Right lobe of liver (tissue), 6 donors: ENCODE data around the gene VAV2. TPM values are rescaled to one million over a fixed set of nuclear protein-coding genes. Genes with fewer than 3 reads are reported as not detected.

ENCODE experiments used
- ATAC-seq, 4 donors: fragments of 200-7000 bp; cut with Tn5 transposase; one replicate each; pipeline ENCODE4 v1.9.1; 2020; ENCODE audit warnings: mild to moderate bottlenecking in 4 of 4, moderate library complexity in 4 of 4
- DNase-seq, 3 donors: peaks; one replicate each; pipeline ENCODE4 v3.0.0-alpha.2; 2020
- H3K27ac ChIP-seq, 3 donors: fragments of 200-600 bp; one replicate each; pipeline ENCODE4 v1.8.0; 2022
- H3K27me3 ChIP-seq, 2 donors: fragments of 200-600 bp; one replicate each; pipeline ENCODE4 v1.8.0; 2022
- H3K36me3 ChIP-seq, 4 donors: fragments of 200-600 bp; sonication (generic) in 1 of 4; one replicate each; pipeline versions ENCODE4 v1.5.1 to v1.8.0; 2017 to 2022; ENCODE audit warnings: control low read depth in 1 of 4
- H3K4me1 ChIP-seq, 4 donors: fragments of 200-600 bp; sonication (generic) in 1 of 4; one replicate each; pipeline versions ENCODE4 v1.5.1 to v1.8.0; 2017 to 2022; ENCODE audit warnings: control low read depth in 1 of 4
- H3K4me3 ChIP-seq, 3 donors: fragments of 200-600 bp; one replicate each; pipeline ENCODE4 v1.8.0; 2022
- H3K9me3 ChIP-seq, 4 donors: fragments of 200-600 bp; sonication (generic) in 1 of 4; one replicate each; pipeline versions ENCODE4 v1.5.1 to v1.8.0; 2017 to 2022; ENCODE audit warnings: control low read depth in 1 of 4
- POLR2A ChIP-seq: fragments of 450-650 bp; IDR thresholded peaks from one replicate; pipeline ENCODE4 v1.6.1; 2017; ENCODE audit warnings: antibody characterized with exemption, mild to moderate bottlenecking
- WGBS: methylation state at CpG from one replicate; pipeline ENCODE4 v1.1.6; 2018; ENCODE audit warnings: low coverage, low lambda C conversion rate; ENCODE audit not compliant: insufficient coverage; ENCODE audit errors: missing lambda C conversion rate; 5-methylcytosine and 5-hydroxymethylcytosine counted together
- intact Hi-C, 2 donors: fragments of 100-400 bp; cut with DNase I; formaldehyde crosslinking; loops; one replicate each; pipeline versions ENCODE4 v1.11.2 to v1.14.1; 2022
- total RNA-seq, 6 experiments: library from RNA; depleted of rRNA in 2 of 6; stranded (reverse); fragments of >200 nt in 2 of 6; fragmentation: NEBNext Ultra II Directional in 3 of 6; extraction: Animal tissue kit (Norgen Biotek cat#: 25700) in 3 of 6; gene quantifications; one replicate each; pipeline versions ENCODE4 v1.1.0 to v1.2.4, GENCODE V29; 2016 to 2023
- TF ChIP-seq, protein P1 (sequence below), 4 donors: fragments of 200-600 bp in 3 of 4; fragments of 450-650 bp in 1 of 4; IDR thresholded peaks; one replicate each; pipeline versions ENCODE4 v1.5.1 to v1.8.0; 2016 to 2022; ENCODE audit warnings: antibody characterized with exemption in 4 of 4, mild to moderate bottlenecking in 2 of 4
- donor health status: DM: no; HTN: yes; CAD: no.
- donor health status: DM: no; HTN: no; CAD: no.
- donor health status: DM: no; HTN: no; CAD: no.
- donor health status: DM: no; HTN: yes; CAD: no.
- donor health status: DM: no; HTN: yes; CAD: no.

The VAV2 gene
- total RNA-seq, 6 experiments from 2014 or later, result 30.1 to 44.3 (median 34.9) TPM

DNA sequence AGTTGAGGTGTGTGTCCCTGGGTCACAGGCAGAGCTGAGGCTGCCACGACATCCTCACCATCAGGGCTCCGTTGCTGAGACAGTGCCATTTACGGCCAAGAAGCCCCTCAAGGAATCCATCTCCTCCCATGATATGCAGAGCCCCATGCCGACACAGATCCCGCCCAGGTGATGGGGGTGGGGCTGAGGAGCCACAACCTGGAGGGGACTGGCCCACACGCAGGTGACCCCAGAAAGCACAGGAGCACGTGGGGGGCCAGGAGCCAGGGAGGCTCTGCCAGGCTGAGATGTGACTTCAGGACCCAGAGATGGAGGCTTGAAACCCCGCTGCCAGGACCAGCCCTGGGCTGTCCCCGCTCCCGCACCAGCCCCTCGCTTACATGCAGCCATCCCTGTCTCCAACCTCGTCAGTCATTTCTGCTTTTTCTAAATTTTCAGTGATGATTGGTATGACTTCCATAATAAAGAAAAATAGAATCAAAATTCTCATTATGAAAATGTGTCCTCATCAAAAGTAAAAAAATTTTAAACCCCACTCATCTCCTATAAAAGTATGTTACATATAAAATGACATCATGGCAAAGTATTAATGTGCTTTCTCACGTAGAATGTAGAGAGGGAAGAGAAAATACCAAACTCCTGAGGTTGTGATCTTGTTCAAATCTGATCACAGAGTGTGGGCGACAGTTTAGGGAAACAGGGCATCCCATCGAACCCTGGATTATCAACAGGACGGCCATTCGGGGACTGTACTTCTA, 155.9 kb downstream of the VAV2 start:
- WGBS, result 96% methylated on average over 11 of the region's 17 CpGs
- H3K27me3 ChIP-seq, result no peaks in the 10 kb centered on the region
- H3K36me3 ChIP-seq, result peaks cover 0 to 4% (median 0%) of the 10 kb centered on the region in 4 donors
- ATAC-seq, result no peak
- H3K4me3 ChIP-seq, result no peak overlapping the region
- no peaks in the 10 kb centered on the region for H3K9me3 ChIP-seq
- peaks cover 0 to 6% (median 0%) of the 10 kb centered on the region in 4 donors for H3K4me1 ChIP-seq
- H3K27ac ChIP-seq, result no peak overlapping the region
- DNase-seq, result no peak
- intact Hi-C loops, result no loop called here
- TF ChIP-seq, protein P1, sequence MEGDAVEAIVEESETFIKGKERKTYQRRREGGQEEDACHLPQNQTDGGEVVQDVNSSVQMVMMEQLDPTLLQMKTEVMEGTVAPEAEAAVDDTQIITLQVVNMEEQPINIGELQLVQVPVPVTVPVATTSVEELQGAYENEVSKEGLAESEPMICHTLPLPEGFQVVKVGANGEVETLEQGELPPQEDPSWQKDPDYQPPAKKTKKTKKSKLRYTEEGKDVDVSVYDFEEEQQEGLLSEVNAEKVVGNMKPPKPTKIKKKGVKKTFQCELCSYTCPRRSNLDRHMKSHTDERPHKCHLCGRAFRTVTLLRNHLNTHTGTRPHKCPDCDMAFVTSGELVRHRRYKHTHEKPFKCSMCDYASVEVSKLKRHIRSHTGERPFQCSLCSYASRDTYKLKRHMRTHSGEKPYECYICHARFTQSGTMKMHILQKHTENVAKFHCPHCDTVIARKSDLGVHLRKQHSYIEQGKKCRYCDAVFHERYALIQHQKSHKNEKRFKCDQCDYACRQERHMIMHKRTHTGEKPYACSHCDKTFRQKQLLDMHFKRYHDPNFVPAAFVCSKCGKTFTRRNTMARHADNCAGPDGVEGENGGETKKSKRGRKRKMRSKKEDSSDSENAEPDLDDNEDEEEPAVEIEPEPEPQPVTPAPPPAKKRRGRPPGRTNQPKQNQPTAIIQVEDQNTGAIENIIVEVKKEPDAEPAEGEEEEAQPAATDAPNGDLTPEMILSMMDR (IDR thresholded peaks at IDR 0.05), result no peak
- no peak for TF ChIP-seq POLR2A

DNA sequence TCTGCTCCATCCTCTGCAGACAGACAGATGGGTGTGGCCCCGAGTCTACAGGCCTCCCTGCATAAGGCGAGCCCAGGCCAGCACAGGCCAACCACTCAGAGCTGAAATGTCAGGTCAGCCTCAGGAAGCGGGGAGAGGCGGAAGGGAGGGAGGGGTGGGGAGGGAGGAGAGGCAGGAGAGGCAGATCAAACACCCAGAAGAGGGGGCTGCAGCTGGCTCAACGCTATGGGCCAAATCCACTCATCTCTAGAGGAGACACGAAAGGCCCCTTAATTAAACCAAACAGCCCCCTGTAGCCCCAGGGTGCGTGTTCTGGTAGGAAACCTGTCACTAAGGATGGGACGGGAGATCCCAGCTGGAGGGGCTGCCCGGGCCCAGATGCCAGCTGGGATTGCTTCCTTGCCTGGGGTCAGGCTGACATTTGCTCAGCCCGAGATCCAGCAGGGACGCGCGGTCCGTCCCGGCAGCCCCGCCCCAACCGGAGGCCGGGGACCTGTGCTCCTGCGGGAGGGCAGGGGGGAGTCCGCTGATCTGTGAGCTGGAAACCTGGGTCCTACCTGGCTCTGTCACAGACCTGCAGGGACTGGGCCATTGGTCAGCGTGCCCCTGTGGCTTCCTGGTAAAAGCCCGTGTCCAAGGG, 156.7 kb downstream of the VAV2 start:
- Histone ChIP-seq H3K4me3 (no peak overlapping the region), H3K4me1 (peaks cover 0 to 4% (median 0%) of the 10 kb centered on the region in 4 donors), H3K27ac (no peak overlapping the region), H3K27me3 (no peaks in the 10 kb centered on the region), H3K36me3 (peaks cover 0 to 4% (median 0%) of the 10 kb centered on the region in 4 donors), H3K9me3 (no peaks in the 10 kb centered on the region)
- DNase-seq (peak in 1 of 3 donors; percentile 40), ATAC-seq (no peak)
- intact Hi-C loops, result no loop called here
- no peak for TF ChIP-seq POLR2A
- 74% methylated on average over 9 of the region's 22 CpGs for WGBS

DNA sequence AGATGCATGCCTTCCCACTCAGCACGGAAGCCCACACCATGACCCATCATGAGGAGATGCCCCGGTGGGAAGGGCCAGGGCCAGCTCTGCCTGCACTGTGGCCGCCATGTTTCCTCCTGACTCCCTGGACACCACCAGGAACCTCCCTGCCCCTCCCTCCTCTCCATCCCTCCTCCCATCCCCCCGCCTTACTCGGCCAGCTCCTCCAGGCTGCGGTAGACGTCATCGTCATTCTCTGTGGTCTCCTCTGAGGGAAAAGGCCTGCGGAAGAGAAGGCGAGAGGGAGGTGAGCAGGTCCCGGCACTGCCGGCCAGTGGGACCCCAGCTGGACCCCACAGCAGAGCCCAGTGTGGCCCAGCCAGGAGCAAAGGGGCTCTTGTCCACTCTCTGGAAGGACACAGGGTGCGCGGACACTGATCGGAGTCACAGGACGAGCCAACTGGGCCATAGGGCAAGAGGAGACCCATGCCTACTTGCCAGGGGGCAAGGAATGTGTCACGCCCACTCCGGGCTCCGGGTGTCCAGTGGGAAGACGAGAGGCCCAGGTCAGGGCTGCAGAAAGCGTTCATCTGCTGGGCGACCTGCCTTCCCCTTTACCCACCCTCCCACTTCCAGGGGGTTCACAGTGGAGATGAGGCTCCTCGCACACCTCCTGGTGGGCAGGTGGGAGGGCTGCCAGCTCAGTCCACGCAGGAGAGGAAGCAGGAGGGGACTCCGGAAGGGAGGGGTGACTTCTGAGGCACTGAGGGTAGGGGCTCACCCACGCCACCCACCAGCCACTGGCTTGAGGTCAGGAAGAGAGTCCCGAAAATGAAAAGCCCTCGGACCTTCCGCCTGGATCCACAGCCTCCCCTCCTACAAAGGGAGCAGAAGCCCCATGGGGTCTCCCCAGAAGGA, 157.8 kb downstream of the VAV2 start:
- H3K9me3 ChIP-seq, result no peaks in the 10 kb centered on the region
- DNase-seq, result peak in 1 of 3 donors; percentile 52
- TF ChIP-seq, protein P1 (IDR thresholded peaks at IDR 0.05), result no peak
- TF ChIP-seq POLR2A, result no peak
- H3K27me3 ChIP-seq, result no peaks in the 10 kb centered on the region
- no peak for ATAC-seq
- H3K27ac ChIP-seq, result no peak overlapping the region
- no peaks in the 10 kb centered on the region for H3K4me1 ChIP-seq
- intact Hi-C loops, result no loop called here
- no peak overlapping the region for H3K4me3 ChIP-seq
- WGBS, result 82% methylated on average over 11 of the region's 29 CpGs
- H3K36me3 ChIP-seq, result peaks cover 0 to 12% (median 0%) of the 10 kb centered on the region in 4 donors

DNA sequence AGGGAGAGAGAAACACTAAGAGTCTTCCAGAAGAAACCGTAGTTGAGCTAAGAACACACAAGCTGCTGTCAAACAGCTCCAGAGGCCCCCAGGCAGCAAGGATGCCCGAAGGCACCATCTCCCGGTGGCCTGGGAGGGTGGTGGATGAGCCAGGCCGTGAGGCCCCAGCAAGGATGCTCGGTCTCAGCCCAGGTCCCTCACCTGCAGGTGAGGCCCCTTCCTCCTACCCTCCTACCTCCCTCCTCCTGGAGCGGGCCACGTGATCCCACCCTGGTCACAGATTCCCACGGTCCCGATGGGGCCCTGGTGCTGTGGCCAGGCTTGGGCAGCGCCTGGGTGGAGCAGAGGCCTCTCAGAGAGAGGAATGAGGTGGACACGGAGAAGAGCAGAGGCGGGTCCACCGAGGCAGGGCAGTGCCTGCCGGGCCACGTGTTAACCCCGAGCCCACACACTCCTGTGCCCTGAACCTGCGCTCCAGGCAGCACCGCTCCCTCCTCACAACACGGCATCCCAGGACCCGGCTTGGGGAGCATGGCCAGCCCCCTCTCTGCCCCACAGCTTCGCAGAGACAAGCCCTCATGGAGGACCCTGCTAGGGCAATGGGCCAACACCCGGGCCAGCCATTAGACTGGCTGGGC, 158.6 kb downstream of the VAV2 start:
- H3K4me1 ChIP-seq, result no peaks in the 10 kb centered on the region
- intact Hi-C loops, result no loop called here
- TF ChIP-seq, protein P1 (IDR thresholded peaks at IDR 0.05), result no peak
- no peak for TF ChIP-seq POLR2A
- DNase-seq (peak in 1 of 3 donors; percentile 48), ATAC-seq (no peak)
- no peak overlapping the region for H3K27ac ChIP-seq
- no peak overlapping the region for H3K4me3 ChIP-seq
- no peaks in the 10 kb centered on the region for H3K9me3 ChIP-seq
- peaks cover 0 to 15% (median 2%) of the 10 kb centered on the region in 4 donors for H3K36me3 ChIP-seq
- 90% methylated on average over 4 of the region's 22 CpGs for WGBS
- no peaks in the 10 kb centered on the region for H3K27me3 ChIP-seq
